B cell (primary cell): Measurements from ENCODE around the gene H6PD.

Experiments used
- CTCF ChIP-seq: fragments of 200-600 bp; IDR thresholded peaks from one replicate; pipeline ENCODE4 v1.8.0; 2022; ENCODE audit warnings: antibody characterized with exemption, mild to moderate bottlenecking
- EZH2 ChIP-seq: IDR thresholded peaks from 2 replicates; pipeline ENCODE4 v1.6.1; 2012; ENCODE audit warnings: borderline replicate concordance, low read depth, mild to moderate bottlenecking, moderate library complexity, low read length; ENCODE audit not compliant: insufficient read depth, poor library complexity, severe bottlenecking

GRCh38 chr1:9311479-9311878 is 76.9 kb downstream of the H6PD start:
- TF ChIP-seq CTCF (no peak), EZH2 (no peak)
